ENCODE data around the gene DST.

The DST gene

GRCh38 chr6:56527934-56528333 is 114.8 kb downstream of the DST start:
- Mint-ChIP-seq H3K36me3 (ENCODE audit: low read depth) (peaks cover 51% of the 10 kb centered on the region), H3K27me3 (ENCODE audit: low read depth, poor library complexity) (no peaks in the 10 kb centered on the region), H3K9me3 (no peaks in the 10 kb centered on the region), H3K4me1 (peaks cover 29% of the 10 kb centered on the region), H3K27ac (no peak overlapping the region), H3K4me3 (no peak overlapping the region)
- no peak for TF ChIP-seq CTCF (IDR thresholded peaks at IDR 0.05)
- no peak for DNase-seq

GRCh38 chr6:56526860-56527544 is 115.7 kb downstream of the DST start:
- no peak for TF ChIP-seq CTCF (IDR thresholded peaks at IDR 0.05)
- Mint-ChIP-seq H3K27me3 (ENCODE audit: low read depth, poor library complexity) (no peaks in the 10 kb centered on the region), H3K4me1 (peaks cover 22% of the 10 kb centered on the region), H3K36me3 (ENCODE audit: low read depth) (peaks cover 43% of the 10 kb centered on the region), H3K9me3 (no peaks in the 10 kb centered on the region), H3K4me3 (no peak overlapping the region), H3K27ac (no peak overlapping the region)
- no peak for DNase-seq

- no peak for DNase-seq
- Mint-ChIP-seq H3K4me1 (peaks cover 18% of the 10 kb centered on the region), H3K36me3 (ENCODE audit: low read depth) (peaks cover 41% of the 10 kb centered on the region), H3K4me3 (no peak overlapping the region), H3K27ac (no peak overlapping the region), H3K27me3 (ENCODE audit: low read depth, poor library complexity) (no peaks in the 10 kb centered on the region), H3K9me3 (no peaks in the 10 kb centered on the region)
- no peak for TF ChIP-seq CTCF (IDR thresholded peaks at IDR 0.05)
Measured at GRCh38 chr6:56525974-56526789, 116.5 kb downstream of the DST start.

GRCh38 chr6:56524891-56525703 is 117.6 kb downstream of the DST start:
- no peaks in the 10 kb centered on the region for H3K9me3 Mint-ChIP-seq
- no peak overlapping the region for H3K4me3 Mint-ChIP-seq
- TF ChIP-seq CTCF (IDR thresholded peaks at IDR 0.05), result no peak
- no peak for DNase-seq
- H3K27me3 Mint-ChIP-seq (ENCODE audit: low read depth, poor library complexity), result no peaks in the 10 kb centered on the region
- peaks cover 45% of the 10 kb centered on the region for H3K36me3 Mint-ChIP-seq (ENCODE audit: low read depth)
- peaks cover 9% of the 10 kb centered on the region for H3K4me1 Mint-ChIP-seq
- H3K27ac Mint-ChIP-seq, result no peak overlapping the region

- Mint-ChIP-seq H3K9me3 (no peaks in the 10 kb centered on the region), H3K4me1 (peaks cover under 1% of the 10 kb centered on the region), H3K36me3 (ENCODE audit: low read depth) (peaks cover 49% of the 10 kb centered on the region), H3K27ac (peak overlapping the region; percentile 36), H3K4me3 (no peak overlapping the region), H3K27me3 (ENCODE audit: low read depth, poor library complexity) (no peaks in the 10 kb centered on the region)
- DNase-seq, result no peak
- TF ChIP-seq CTCF (IDR thresholded peaks at IDR 0.05), result no peak
Measured at GRCh38 chr6:56522495-56523270, 120.0 kb downstream of the DST start.
